CD4-positive, alpha-beta T cell (primary cell): ENCODE results near the gene IFI27L1. TPM values are rescaled to one million over a fixed set of nuclear protein-coding genes. Genes with fewer than 3 reads are reported as not detected.

Experiments
- ATAC-seq: fragments of 200-7000 bp; cut with Tn5 transposase; one replicate; pipeline ENCODE4 v1.10.0; 2022; ENCODE audit warnings: mild to moderate bottlenecking; ENCODE audit not compliant: poor library complexity
- CTCF ChIA-PET: fragments of 350-600 bp; sonication (Branson Sonifier 250); formaldehyde crosslinking; loops from one replicate; lab custom pipeline; 2021; ENCODE audit warnings: antibody characterized with exemption, inconsistent platforms; lab: Charles Lee
- POLR2A ChIA-PET: fragments of 350-600 bp; sonication (Branson Sonifier 250); formaldehyde crosslinking; loops from one replicate; lab custom pipeline; 2021; ENCODE audit warnings: antibody characterized with exemption, inconsistent platforms; lab: Charles Lee
- DNase-seq, 14 experiments: peaks; one replicate each; pipeline ENCODE4 v3.0.0-alpha.2; 2013 to 2020; ENCODE audit warnings: mixed read lengths in 2 of 14
- H3K27ac ChIP-seq, 2 donors: one replicate each; pipeline versions ENCODE4 v1.5.1 to v1.7.0; 2013; ENCODE audit warnings: low read length in 2 of 2, low read depth in 1 of 2, mild to moderate bottlenecking in 1 of 2
- H3K27me3 ChIP-seq, 2 experiments: 1 replicate in 1 of 2; 2 replicates in 1 of 2; pipeline versions ENCODE4 v1.6.1 to v1.7.0; 2013; ENCODE audit warnings: low read length in 2 of 2, control low read depth in 1 of 2, mild to moderate bottlenecking in 1 of 2, moderate library complexity in 1 of 2; ENCODE audit not compliant: insufficient read depth in 2 of 2, control insufficient read depth in 1 of 2
- H3K36me3 ChIP-seq: one replicate; pipeline ENCODE4 v1.6.1; 2013; ENCODE audit warnings: low read length, control low read depth; ENCODE audit not compliant: insufficient read depth
- H3K4me1 ChIP-seq: one replicate; pipeline ENCODE4 v1.6.1; 2013; ENCODE audit warnings: low read length, control low read depth; ENCODE audit not compliant: insufficient read depth
- H3K4me3 ChIP-seq: one replicate; pipeline ENCODE4 v1.5.1; 2013; ENCODE audit warnings: mild to moderate bottlenecking, low read length, moderate library complexity
- H3K9me3 ChIP-seq, 2 experiments: 1 replicate in 1 of 2; 2 replicates in 1 of 2; pipeline versions ENCODE4 v1.6.1 to v1.7.0; 2013; ENCODE audit warnings: low read length in 2 of 2, mild to moderate bottlenecking in 2 of 2, control low read depth in 1 of 2, moderate library complexity in 1 of 2; ENCODE audit not compliant: control insufficient read depth in 1 of 2, insufficient read depth in 1 of 2
- H3K27ac Mint-ChIP-seq: one replicate; pipeline ENCODE4 v1.8.0; 2020; ENCODE audit warnings: mixed read lengths
- H3K27me3 Mint-ChIP-seq: one replicate; pipeline ENCODE4 v1.8.0; 2021; ENCODE audit warnings: mixed read lengths
- H3K36me3 Mint-ChIP-seq: one replicate; pipeline ENCODE4 v1.8.0; 2021; ENCODE audit warnings: low read depth, mixed read lengths
- H3K4me1 Mint-ChIP-seq: one replicate; pipeline ENCODE4 v1.8.0; 2021; ENCODE audit warnings: low read depth, mixed read lengths
- H3K4me3 Mint-ChIP-seq: one replicate; pipeline ENCODE4 v1.8.0; 2020; ENCODE audit warnings: mild to moderate bottlenecking, mixed read lengths
- H3K9me3 Mint-ChIP-seq: one replicate; pipeline ENCODE4 v1.8.0; 2020; ENCODE audit warnings: mixed read lengths
- intact Hi-C, 2 experiments: fragments of 100-400 bp; cut with DNase I in 1 of 2; cut with micrococcal nuclease in 1 of 2; formaldehyde crosslinking; loops; one replicate each; pipeline versions ENCODE4 v1.15.1 to v1.9.0; 2023 to 2025; cut with DNase I, micrococcal nuclease
- total RNA-seq, 174 experiments: library from RNA in 2 of 174; stranded (reverse) in 2 of 174; gene quantifications; one replicate each; pipeline ENCODE4 v1.2.3 and lab custom pipeline; 2021 to 2026
- TF ChIP-seq, protein P1 (sequence below): fragments of 200-600 bp; IDR thresholded peaks from one replicate; pipeline ENCODE4 v1.8.0; 2022; ENCODE audit warnings: antibody characterized with exemption, mild to moderate bottlenecking

The IFI27L1 gene
- total RNA-seq, 2 experiments from 2014 or later, result 14.1 to 14.3 TPM

DNA sequence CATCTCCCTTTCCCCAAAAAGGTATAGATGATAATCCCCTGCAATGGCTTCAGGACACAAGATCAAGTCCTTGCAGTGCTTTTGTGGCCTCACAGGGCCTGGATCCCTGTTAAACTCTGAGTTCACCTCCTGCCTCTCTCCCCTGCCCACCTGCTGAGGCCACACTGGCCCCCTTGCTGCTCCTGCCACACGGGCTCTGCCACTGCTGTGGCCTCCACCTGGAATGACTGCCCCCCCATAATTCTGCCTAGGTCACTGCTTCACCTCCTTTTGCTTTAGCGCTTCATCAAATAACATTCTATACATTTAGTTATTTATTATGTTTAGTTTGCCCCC is 28.8 kb downstream of the IFI27L1 start:
- no peak for ATAC-seq
- H3K27me3 ChIP-seq, result no peaks in the 10 kb centered on the region
- H3K9me3 ChIP-seq, result no peaks in the 10 kb centered on the region
- Mint-ChIP-seq H3K36me3 (no peaks in the 10 kb centered on the region), H3K9me3 (no peaks in the 10 kb centered on the region), H3K4me1 (no peaks in the 10 kb centered on the region), H3K27me3 (no peaks in the 10 kb centered on the region), H3K4me3 (no peak overlapping the region), H3K27ac (no peak overlapping the region)
- H3K27ac ChIP-seq, result no peak overlapping the region
- CTCF ChIA-PET, result no interaction called here
- intact Hi-C loops, result no loop called here
- POLR2A ChIA-PET, result no interaction called here
- H3K4me1 ChIP-seq, result peaks cover 2% of the 10 kb centered on the region
- H3K36me3 ChIP-seq, result no peaks in the 10 kb centered on the region
- TF ChIP-seq, protein P1, sequence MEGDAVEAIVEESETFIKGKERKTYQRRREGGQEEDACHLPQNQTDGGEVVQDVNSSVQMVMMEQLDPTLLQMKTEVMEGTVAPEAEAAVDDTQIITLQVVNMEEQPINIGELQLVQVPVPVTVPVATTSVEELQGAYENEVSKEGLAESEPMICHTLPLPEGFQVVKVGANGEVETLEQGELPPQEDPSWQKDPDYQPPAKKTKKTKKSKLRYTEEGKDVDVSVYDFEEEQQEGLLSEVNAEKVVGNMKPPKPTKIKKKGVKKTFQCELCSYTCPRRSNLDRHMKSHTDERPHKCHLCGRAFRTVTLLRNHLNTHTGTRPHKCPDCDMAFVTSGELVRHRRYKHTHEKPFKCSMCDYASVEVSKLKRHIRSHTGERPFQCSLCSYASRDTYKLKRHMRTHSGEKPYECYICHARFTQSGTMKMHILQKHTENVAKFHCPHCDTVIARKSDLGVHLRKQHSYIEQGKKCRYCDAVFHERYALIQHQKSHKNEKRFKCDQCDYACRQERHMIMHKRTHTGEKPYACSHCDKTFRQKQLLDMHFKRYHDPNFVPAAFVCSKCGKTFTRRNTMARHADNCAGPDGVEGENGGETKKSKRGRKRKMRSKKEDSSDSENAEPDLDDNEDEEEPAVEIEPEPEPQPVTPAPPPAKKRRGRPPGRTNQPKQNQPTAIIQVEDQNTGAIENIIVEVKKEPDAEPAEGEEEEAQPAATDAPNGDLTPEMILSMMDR, result no peak
- H3K4me3 ChIP-seq, result no peak overlapping the region
- no peak for DNase-seq

- Mint-ChIP-seq H3K4me3 (no peak within 1 kb of the TSS), H3K27ac (no peak within 1 kb of the TSS), H3K4me1 (no peaks in the 10 kb centered on the region), H3K9me3 (no peaks in the 10 kb centered on the region), H3K27me3 (peaks cover 6% of the 10 kb centered on the region), H3K36me3 (no peaks in the 10 kb centered on the region)
- peaks cover 0 to 3% of the 10 kb centered on the region in 2 experiments for H3K27me3 ChIP-seq
- no peak within 1 kb of the TSS for H3K4me3 ChIP-seq
- intact Hi-C loops, result no loop called here
- peaks cover 4% of the 10 kb centered on the region for H3K4me1 ChIP-seq
- no peak for ATAC-seq
- H3K27ac ChIP-seq, result no peak within 1 kb of the TSS
- no peak for DNase-seq
- H3K36me3 ChIP-seq, result no peaks in the 10 kb centered on the region
- H3K9me3 ChIP-seq, result no peaks in the 10 kb centered on the region
- POLR2A ChIA-PET, result no interaction called here
- TF ChIP-seq, protein P1, result no peak
- CTCF ChIA-PET, result no interaction called here
Observed at GRCh38 chr14:94110552-94111181, 29.6 kb downstream of the IFI27L1 start, which contains the start of gene IFI27. TSS of gene IFI27 (plus strand) at chr14:94110736.

GRCh38 chr14:94111276-94112095 is 30.4 kb downstream of the IFI27L1 start:
- TF ChIP-seq, protein P1, result no peak
- DNase-seq, result no peak
- Mint-ChIP-seq H3K9me3 (no peaks in the 10 kb centered on the region), H3K27me3 (peaks cover 12% of the 10 kb centered on the region), H3K27ac (no peak overlapping the region), H3K36me3 (no peaks in the 10 kb centered on the region), H3K4me3 (no peak overlapping the region), H3K4me1 (no peaks in the 10 kb centered on the region)
- intact Hi-C loops, result no loop called here
- Histone ChIP-seq H3K4me3 (no peak overlapping the region), H3K36me3 (no peaks in the 10 kb centered on the region), H3K4me1 (peaks cover 4% of the 10 kb centered on the region), H3K27me3 (peaks cover 3 to 5% of the 10 kb centered on the region in 2 experiments), H3K27ac (no peak overlapping the region), H3K9me3 (no peaks in the 10 kb centered on the region)
- ATAC-seq, result no peak
- ChIA-PET CTCF (no interaction called here), POLR2A (no interaction called here)
